RWPE2 (cell line): Measurements from ENCODE around the gene DCAF16.

Experiments
- ATAC-seq: fragments of 200-7000 bp; cut with Tn5 transposase; 3 replicates; pipeline ENCODE4 v1.9.1; 2021; ENCODE audit warnings: low read depth
- DNase-seq: peaks from one replicate; pipeline ENCODE4 v3.0.0-alpha.2; 2020; ENCODE audit warnings: low spot score
- H3K27ac ChIP-seq: fragments of 450-650 bp; 2 replicates; pipeline ENCODE4 v1.5.1; 2017; ENCODE audit warnings: mild to moderate bottlenecking; ENCODE audit not compliant: poor library complexity, severe bottlenecking
- H3K27me3 ChIP-seq: fragments of 250-450 bp; sonication (Bioruptor Pico); 2 replicates; pipeline ENCODE4 v1.5.1; 2021; ENCODE audit warnings: mild to moderate bottlenecking, moderate library complexity; ENCODE audit not compliant: insufficient read depth, poor library complexity, severe bottlenecking
- H3K36me3 ChIP-seq: fragments of 250-450 bp; sonication (Bioruptor Pico); 2 replicates; pipeline ENCODE4 v1.5.1; 2020; ENCODE audit warnings: low read depth, mild to moderate bottlenecking, moderate library complexity
- H3K4me1 ChIP-seq: fragments of 250-450 bp; sonication (Bioruptor Pico); 2 replicates; pipeline ENCODE4 v1.5.1; 2021; ENCODE audit warnings: mild to moderate bottlenecking, moderate library complexity; ENCODE audit not compliant: insufficient read depth, poor library complexity, severe bottlenecking
- H3K4me3 ChIP-seq: fragments of 250-450 bp; sonication (Bioruptor Pico); 2 replicates; pipeline ENCODE4 v1.5.1; 2021; ENCODE audit warnings: mild to moderate bottlenecking, moderate library complexity; ENCODE audit not compliant: severe bottlenecking
- H3K9me3 ChIP-seq: fragments of 250-450 bp; sonication (Bioruptor Pico); 2 replicates; pipeline ENCODE4 v1.5.1; 2021; ENCODE audit warnings: mild to moderate bottlenecking, moderate library complexity; ENCODE audit not compliant: severe bottlenecking
- CTCF ChIP-seq: fragments of 450-650 bp; IDR thresholded peaks from one replicate; pipeline ENCODE4 v1.5.1; 2017; ENCODE audit warnings: mild to moderate bottlenecking, moderate library complexity; ENCODE audit not compliant: poor library complexity, severe bottlenecking

The DCAF16 gene

GRCh38 chr4:17812801-17813200 lies 2.2 kb upstream of the DCAF16 start:
- Histone ChIP-seq H3K9me3 (no peaks in the 10 kb centered on the region), H3K4me3 (peak overlapping the region; percentile 74), H3K36me3 (peaks cover 71% of the 10 kb centered on the region), H3K4me1 (peaks cover 16% of the 10 kb centered on the region), H3K27ac (no peak overlapping the region), H3K27me3 (no peaks in the 10 kb centered on the region)
- TF ChIP-seq CTCF = no peak
- DNase-seq = no peak
- no peak for ATAC-seq

- no peak for ATAC-seq
- peak overlapping the region; percentile 74 for H3K4me3 ChIP-seq
- peaks cover 22% of the 10 kb centered on the region for H3K4me1 ChIP-seq
- H3K27me3 ChIP-seq = no peaks in the 10 kb centered on the region
- DNase-seq = no peak
- peaks cover 66% of the 10 kb centered on the region for H3K36me3 ChIP-seq
- no peak for TF ChIP-seq CTCF
- no peak overlapping the region for H3K27ac ChIP-seq
- no peaks in the 10 kb centered on the region for H3K9me3 ChIP-seq
These were observed 1.6 kb upstream of the DCAF16 start for GRCh38 chr4:17812125-17812524.

- Histone ChIP-seq H3K27me3 (no peaks in the 10 kb centered on the region), H3K9me3 (no peaks in the 10 kb centered on the region), H3K27ac (peak overlapping the region; percentile 65), H3K4me1 (peaks cover 29% of the 10 kb centered on the region), H3K4me3 (peak overlapping the region; percentile 74), H3K36me3 (peaks cover 63% of the 10 kb centered on the region)
- DNase-seq (no peak), ATAC-seq (peak; percentile 45)
- TF ChIP-seq CTCF = no peak
These were observed 584 bp upstream of the DCAF16 start for GRCh38 chr4:17811078-17811603.

- H3K9me3 ChIP-seq = no peaks in the 10 kb centered on the region
- no peak for ATAC-seq
- no peak for TF ChIP-seq CTCF
- no peak for DNase-seq
- H3K36me3 ChIP-seq = peaks cover 62% of the 10 kb centered on the region
- peak overlapping the region; percentile 65 for H3K27ac ChIP-seq
- no peaks in the 10 kb centered on the region for H3K27me3 ChIP-seq
- H3K4me3 ChIP-seq = peak overlapping the region; percentile 74
- peaks cover 30% of the 10 kb centered on the region for H3K4me1 ChIP-seq
These were observed 890 bp downstream of the DCAF16 start for GRCh38 chr4:17809667-17810066.

GRCh38 chr4:17807446-17807845 lies 3.1 kb downstream of the DCAF16 start:
- Histone ChIP-seq H3K4me3 (peak overlapping the region; percentile 5), H3K36me3 (peaks cover 62% of the 10 kb centered on the region), H3K27me3 (no peaks in the 10 kb centered on the region), H3K9me3 (no peaks in the 10 kb centered on the region), H3K27ac (no peak overlapping the region), H3K4me1 (peaks cover 20% of the 10 kb centered on the region)
- ATAC-seq (no peak), DNase-seq (no peak)
- TF ChIP-seq CTCF = no peak
